ENCODE results near the gene PHPT1. TPM values are rescaled to one million over a fixed set of nuclear protein-coding genes. Genes with fewer than 3 reads are reported as not detected.

PHPT1 gene
- total and polyA plus RNA-seq, 2 of the 13 experiments (the other 11 are each of a cell fraction or from before 2014, with no cell fraction given) = 189 to 192 TPM

- Histone ChIP-seq H3K36me3 (replicated peaks in 1 of 2; ENCODE audit: control insufficient read depth in 1 of 2, insufficient read depth in 2 of 2, low read length in 2 of 2) (peaks cover 17 to 37% of the 10 kb centered on the region in 2 experiments), H3K27me3 (ENCODE audit: control insufficient read depth in 1 of 2, insufficient read depth in 2 of 2, low read length in 2 of 2) (no peaks in the 10 kb centered on the region), H3K4me2 (ENCODE audit: low read depth, low read length) (no peak overlapping the region), H3K9me3 (ENCODE audit: low read length) (no peaks in the 10 kb centered on the region), H3K4me1 (ENCODE audit: insufficient read depth, low read length) (peaks cover 49% of the 10 kb centered on the region), H4K20me1 (ENCODE audit: insufficient read depth, low read length) (0 out of 2 replicates have a peak, but pooled peaks cover 7% of the 10 kb centered on the region), H3K27ac (ENCODE audit: extremely low read length, insufficient read depth, low read length) (no peak overlapping the region), H3K4me3 (replicated peaks in 1 of 3; ENCODE audit: insufficient read depth in 1 of 3, low read depth in 2 of 3, low read length in 3 of 3) (no peak overlapping the region), H3K79me2 (ENCODE audit: insufficient read depth, low read length) (peaks cover 20% of the 10 kb centered on the region), H2AFZ (ENCODE audit: low read length) (no peak overlapping the region), H3K9ac (ENCODE audit: insufficient read depth, low read depth, low read length) (no peak overlapping the region)
- ChIA-PET POLR2A (interaction anchor here (1.2 kb wide), 1 partner anchor 15 kb away, joined by 4 read pairs; no protein-coding TSS in a partner anchor), CTCF (ENCODE audit: low intra/inter-chr PET ratio, low total read pairs) (no interaction called here)
- BruUV-seq (replicated peaks) = no TSS peak
- in situ Hi-C loops (cut with HindIII; ENCODE audit: extremely low pct_ligation_motif_present, low pct_unique_long_range_greater_than_20kb) = no loop called here
- WGBS (ENCODE audit: low lambda C conversion rate) = 98% methylated on average over 23 of the region's 31 CpGs
- intact Hi-C loops (cut with micrococcal nuclease; ENCODE audit: unreplicated experiment) = no loop called here
- FAIRE-seq (no peak), DNase-seq (ENCODE audit: low spot score) (no peak), ATAC-seq (no peak)
- TF ChIP-seq RFXANK (CRISPR knock-in tag; IDR thresholded peaks at IDR 0.05) (no peak), MTERF4 (CRISPR knock-in tag; IDR thresholded peaks at IDR 0.05) (no peak), AGO1 (IDR thresholded peaks at IDR 0.05; ENCODE audit: low read depth, low read length, poor library complexity, severe bottlenecking) (peak; percentile 59), FOXJ3 (CRISPR knock-in tag; IDR thresholded peaks at IDR 0.05; ENCODE audit: borderline replicate concordance) (no peak), RBFOX2 (IDR thresholded peaks at IDR 0.05; ENCODE audit: low read depth, low read length) (peak; percentile 36; the same call in 1 of the 2 replicates), FOXM1 (CRISPR knock-in tag; IDR thresholded peaks at IDR 0.05) (no peak), ATF7-NPFF (CRISPR knock-in tag; IDR thresholded peaks at IDR 0.05; ENCODE audit: low read depth) (no peak), CENPX (CRISPR knock-in tag; IDR thresholded peaks at IDR 0.05) (no peak), ZNF513 (CRISPR knock-in tag; conservative IDR thresholded peaks at IDR 0.05) (no peak)
- TF ChIP-seq, protein P1, sequence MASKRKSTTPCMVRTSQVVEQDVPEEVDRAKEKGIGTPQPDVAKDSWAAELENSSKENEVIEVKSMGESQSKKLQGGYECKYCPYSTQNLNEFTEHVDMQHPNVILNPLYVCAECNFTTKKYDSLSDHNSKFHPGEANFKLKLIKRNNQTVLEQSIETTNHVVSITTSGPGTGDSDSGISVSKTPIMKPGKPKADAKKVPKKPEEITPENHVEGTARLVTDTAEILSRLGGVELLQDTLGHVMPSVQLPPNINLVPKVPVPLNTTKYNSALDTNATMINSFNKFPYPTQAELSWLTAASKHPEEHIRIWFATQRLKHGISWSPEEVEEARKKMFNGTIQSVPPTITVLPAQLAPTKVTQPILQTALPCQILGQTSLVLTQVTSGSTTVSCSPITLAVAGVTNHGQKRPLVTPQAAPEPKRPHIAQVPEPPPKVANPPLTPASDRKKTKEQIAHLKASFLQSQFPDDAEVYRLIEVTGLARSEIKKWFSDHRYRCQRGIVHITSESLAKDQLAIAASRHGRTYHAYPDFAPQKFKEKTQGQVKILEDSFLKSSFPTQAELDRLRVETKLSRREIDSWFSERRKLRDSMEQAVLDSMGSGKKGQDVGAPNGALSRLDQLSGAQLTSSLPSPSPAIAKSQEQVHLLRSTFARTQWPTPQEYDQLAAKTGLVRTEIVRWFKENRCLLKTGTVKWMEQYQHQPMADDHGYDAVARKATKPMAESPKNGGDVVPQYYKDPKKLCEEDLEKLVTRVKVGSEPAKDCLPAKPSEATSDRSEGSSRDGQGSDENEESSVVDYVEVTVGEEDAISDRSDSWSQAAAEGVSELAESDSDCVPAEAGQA (IDR thresholded peaks at IDR 0.05; ENCODE audit: low read depth) = no peak
- TF ChIP-seq, protein P1 (CRISPR knock-in tag; IDR thresholded peaks at IDR 0.05; ENCODE audit: borderline replicate concordance) = no peak
- TF ChIP-seq, protein P2, sequence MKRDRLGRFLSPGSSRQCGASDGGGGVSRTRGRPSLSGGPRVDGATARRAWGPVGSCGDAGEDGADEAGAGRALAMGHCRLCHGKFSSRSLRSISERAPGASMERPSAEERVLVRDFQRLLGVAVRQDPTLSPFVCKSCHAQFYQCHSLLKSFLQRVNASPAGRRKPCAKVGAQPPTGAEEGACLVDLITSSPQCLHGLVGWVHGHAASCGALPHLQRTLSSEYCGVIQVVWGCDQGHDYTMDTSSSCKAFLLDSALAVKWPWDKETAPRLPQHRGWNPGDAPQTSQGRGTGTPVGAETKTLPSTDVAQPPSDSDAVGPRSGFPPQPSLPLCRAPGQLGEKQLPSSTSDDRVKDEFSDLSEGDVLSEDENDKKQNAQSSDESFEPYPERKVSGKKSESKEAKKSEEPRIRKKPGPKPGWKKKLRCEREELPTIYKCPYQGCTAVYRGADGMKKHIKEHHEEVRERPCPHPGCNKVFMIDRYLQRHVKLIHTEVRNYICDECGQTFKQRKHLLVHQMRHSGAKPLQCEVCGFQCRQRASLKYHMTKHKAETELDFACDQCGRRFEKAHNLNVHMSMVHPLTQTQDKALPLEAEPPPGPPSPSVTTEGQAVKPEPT (CRISPR knock-in tag; IDR thresholded peaks at IDR 0.05; ENCODE audit: low read depth) = no peak
These were observed 13.8 kb downstream of the PHPT1 start for GRCh38 chr9:136862849-136863622.

All from HepG2 (cell line).